Measurements from ENCODE around the gene CHD6. TPM values are rescaled to one million over a fixed set of nuclear protein-coding genes. Genes with fewer than 3 reads are reported as not detected.

CHD6 gene
- 25.5 and 29.8 TPM in 2 replicates for total RNA-seq

GRCh38 chr20:41617902-41618806 is at the start of gene CHD6:
Gene CHD6, minus strand, starts transcription at chr20:41618377. Its CDS starts 67,040 bp downstream, at chr20:41551337.

GRCh38 chr20:41366546-41367392 is 251.4 kb downstream of the CHD6 start, which contains the start of gene EMILIN3:
Gene EMILIN3, minus strand, starts transcription at chr20:41366818. Its CDS starts 184 bp downstream, at chr20:41366634.

Data from smooth muscle cell of the umbilical artery (primary cell).